Left lobe of liver (tissue), 2 donors: ENCODE results near the gene NAGLU. TPM values are rescaled to one million over a fixed set of nuclear protein-coding genes. Genes with fewer than 3 reads are reported as not detected.
A peak's percentile ranks its signal among the peaks of the same experiment; 100 is the strongest.

Experiments
- ATAC-seq: fragments of 200-7000 bp; cut with Tn5 transposase; one replicate; pipeline ENCODE4 v1.9.1; 2020; ENCODE audit warnings: mild to moderate bottlenecking, moderate library complexity
- DNase-seq: peaks from one replicate; pipeline ENCODE4 v3.0.0-alpha.2; 2020; ENCODE audit warnings: low spot score
- total RNA-seq: library from RNA; stranded (reverse); gene quantifications from one replicate; pipeline ENCODE4 v1.2.1, GENCODE V29; 2021
- donor health status: DM: no; HTN: no; CAD: no; lungs with moderate emphysema.
- donor health status: DM: no; HTN: yes; CAD: no.

NAGLU gene
- total RNA-seq, 1 donor from 2014 or later, result 44.4 TPM

DNA sequence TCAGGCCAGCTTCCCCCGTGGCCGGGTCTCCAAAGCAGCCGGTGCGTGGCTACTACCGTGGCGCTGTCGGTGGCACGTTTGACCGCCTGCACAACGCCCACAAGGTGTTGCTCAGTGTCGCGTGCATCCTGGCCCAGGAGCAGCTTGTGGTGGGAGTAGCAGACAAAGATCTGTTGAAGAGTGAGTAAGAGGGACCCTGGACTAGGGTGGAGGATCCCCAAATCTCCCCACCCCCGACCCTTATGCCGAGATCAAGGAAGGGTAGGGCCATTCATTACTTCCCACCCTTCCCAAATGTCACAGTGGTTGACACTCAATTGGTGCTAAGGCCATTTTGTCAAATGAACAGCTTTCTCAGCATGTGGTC lies 27.1 kb downstream of the NAGLU start:
- ATAC-seq (no peak), DNase-seq (no peak)

DNA sequence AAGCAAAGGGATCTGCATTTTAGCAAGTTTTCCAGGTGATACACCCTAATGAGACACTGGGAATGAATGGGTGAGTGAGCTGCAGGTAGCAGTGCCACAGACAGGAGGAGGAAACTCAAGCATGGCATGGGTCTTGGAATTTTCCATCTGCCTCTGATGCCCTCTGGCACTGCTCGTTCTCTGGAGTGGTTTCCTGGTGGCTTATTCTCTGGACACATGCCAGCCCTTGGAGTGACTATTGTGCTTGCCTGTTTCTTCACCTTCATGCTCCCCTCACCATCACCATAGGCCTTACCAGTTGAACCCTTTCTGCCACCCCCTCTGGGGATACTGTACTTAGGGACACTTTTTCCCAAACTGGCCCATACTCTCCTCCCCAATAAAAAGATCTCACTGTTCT lies 27.5 kb downstream of the NAGLU start:
- ATAC-seq (no peak), DNase-seq (no peak)

DNA sequence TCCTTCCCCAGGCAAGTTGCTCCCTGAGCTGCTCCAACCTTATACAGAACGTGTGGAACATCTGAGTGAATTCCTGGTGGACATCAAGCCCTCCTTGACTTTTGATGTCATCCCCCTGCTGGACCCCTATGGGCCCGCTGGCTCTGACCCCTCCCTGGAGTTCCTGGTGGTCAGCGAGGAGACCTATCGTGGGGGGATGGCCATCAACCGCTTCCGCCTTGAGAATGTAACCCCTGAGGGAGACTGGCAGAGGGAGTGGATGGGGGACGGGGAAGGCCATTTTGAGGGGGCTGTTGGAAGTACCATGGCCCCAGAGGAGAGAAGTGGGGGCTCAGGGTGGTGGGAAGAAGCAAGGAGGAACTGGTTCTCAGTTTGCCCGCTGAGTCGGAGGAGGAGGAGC lies 27.9 kb downstream of the NAGLU start:
- DNase-seq, result no peak
- no peak for ATAC-seq

GRCh38 chr17:42564815-42565522 lies 28.9 kb downstream of the NAGLU start:
- ATAC-seq, result peak; percentile 18
- peak; percentile 77 for DNase-seq

DNA sequence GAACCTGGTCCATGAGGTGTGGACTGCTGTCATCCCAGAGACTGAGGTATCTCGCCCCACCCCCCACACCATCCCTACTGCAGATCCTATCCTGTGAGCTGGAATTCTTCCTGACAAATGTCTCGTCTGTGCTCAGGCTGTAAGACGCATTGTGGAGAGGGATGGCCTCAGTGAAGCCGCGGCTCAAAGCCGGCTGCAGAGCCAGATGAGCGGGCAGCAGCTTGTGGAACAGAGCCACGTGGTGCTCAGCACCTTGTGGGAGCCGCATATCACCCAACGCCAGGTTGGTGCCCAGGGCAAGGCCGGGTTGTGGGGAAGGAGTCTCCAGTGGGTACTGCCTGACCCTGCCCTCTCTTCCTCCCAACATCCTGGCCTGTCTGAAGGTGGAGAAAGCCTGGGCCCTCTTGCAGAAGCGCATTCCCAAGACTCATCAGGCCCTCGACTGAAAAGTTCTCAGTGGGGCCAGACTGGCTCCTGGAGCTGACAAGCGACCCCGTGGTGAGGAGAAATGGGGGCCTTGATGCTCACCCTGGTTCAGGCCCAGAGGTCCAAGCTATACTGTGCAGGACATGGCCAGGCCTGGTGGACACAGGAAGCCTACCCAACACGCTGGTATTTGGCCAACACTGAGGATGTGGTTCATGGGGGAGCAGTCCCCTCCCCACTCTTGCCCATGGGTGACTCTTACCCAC lies 29.6 kb downstream of the NAGLU start:
- no peak for DNase-seq
- ATAC-seq, result no peak

DNA sequence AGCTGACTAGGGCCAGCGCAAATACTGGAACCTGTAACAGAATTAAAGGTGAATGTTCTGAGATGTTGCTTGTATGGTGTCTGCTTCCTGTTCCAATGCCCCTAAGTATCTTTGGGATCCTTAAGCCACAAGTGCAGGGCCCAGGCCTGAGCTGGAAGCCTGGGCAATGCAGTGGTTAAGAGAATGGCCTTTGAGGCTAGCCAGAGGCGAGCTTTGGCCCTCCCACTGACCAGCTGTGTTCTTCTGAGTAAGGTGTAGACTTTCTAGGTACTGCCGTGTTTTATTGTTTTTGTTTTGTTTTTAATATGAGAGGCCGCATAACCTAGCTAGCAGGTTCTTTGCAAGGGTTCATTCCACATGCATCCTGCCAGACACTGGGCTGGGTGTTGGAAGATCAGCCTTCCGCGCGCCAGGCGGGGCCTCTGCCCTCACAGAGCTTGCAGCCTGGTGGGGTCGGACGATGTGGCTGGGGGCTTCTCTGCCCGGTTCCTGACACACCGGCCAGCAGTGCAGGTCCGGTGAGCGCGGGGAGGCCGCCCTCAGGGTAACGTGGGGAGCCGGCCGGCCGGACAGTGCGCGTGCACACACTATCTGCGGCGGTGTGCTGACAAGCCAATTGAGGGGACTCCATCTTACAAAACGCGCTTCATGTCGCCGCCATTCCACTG lies 30.3 kb downstream of the NAGLU start:
- DNase-seq (no peak), ATAC-seq (peak; percentile 18)

DNA sequence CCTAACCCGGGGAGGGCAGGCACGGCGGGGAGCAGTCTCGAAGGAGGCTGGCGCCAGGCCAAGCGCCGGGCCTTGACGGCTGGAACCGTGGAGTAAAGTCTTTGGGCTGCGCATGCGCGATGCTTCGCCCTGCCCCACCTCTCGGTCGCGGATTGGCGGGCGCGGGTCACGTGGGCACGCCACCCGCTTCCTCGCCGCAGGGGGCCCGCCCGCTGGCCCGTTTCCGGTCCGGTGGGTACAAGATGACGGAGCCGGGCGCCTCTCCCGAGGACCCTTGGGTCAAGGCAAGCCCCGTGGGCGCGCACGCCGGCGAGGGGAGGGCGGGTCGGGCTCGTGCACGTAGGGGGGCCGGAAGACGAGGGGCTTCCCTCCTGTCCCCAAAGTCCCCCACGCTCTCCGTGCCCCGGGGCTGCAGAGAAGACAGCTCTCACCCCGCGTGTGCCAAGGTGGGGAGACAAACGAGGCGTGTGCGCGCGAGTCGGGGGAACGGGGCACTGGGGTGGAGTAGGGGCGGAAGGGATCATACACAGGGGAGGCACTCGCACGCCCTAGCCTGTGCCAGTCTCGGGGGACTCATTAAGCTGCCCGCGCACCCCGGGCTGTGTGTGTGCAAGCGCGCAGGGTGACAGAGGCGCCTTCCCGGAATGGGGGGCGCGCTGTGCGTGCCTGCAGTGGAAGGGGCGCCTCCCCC lies 31.0 kb downstream of the NAGLU start, which contains the start of gene MLX:
MLX (plus strand) TSS at position 218 of the 691 bp plus-strand sequence; CDS start at position 243, 25 bp downstream.
- DNase-seq, result peak; percentile 97
- ATAC-seq, result peak; percentile 68

- DNase-seq, result no peak
- ATAC-seq, result no peak
Measured at GRCh38 chr17:42568341-42569111, 32.5 kb downstream of the NAGLU start.

DNA sequence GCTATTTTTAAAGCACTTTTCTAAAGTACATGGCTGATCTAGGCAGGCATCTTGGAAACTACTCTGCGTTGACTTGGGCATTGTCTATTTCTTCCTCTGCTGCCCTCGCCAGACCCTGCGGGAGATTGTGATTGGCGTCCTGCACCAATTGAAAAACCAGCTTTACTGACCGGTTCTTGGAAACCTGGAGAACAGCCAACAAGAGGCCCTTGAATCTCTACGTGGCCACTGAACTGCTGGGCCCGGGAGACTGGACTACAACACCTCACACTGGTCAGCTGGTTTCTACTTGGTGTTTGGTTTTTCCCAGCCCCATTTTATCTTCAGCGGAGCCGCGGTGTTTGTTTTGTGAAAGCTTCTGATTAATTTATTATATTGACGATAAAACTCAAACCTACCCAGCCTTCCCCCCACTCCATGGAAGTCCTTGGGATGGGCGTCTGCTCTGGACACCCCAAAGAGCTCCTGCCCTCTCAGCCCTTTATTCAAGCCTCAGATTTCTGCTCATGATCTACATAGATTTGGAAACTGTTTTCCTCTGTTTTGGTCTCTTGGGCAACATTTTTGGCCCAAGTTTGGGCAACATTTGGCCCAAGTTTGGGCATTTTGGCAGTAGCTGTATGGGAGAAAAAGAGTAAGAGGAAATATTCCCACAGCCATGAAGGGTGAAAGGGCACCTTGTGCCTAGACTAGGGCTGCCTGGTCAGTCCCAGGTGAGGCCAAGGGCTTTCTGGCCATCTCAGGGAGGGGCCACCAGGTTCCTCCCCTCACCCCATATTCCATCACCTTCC lies 35.6 kb downstream of the NAGLU start:
- DNase-seq (peak; percentile 71), ATAC-seq (peak; percentile 26)

GRCh38 chr17:42573095-42573494 lies 37.1 kb downstream of the NAGLU start:
- no peak for ATAC-seq
- no peak for DNase-seq

GRCh38 chr17:42574463-42574862 lies 38.4 kb downstream of the NAGLU start:
- DNase-seq (no peak), ATAC-seq (no peak)

DNA sequence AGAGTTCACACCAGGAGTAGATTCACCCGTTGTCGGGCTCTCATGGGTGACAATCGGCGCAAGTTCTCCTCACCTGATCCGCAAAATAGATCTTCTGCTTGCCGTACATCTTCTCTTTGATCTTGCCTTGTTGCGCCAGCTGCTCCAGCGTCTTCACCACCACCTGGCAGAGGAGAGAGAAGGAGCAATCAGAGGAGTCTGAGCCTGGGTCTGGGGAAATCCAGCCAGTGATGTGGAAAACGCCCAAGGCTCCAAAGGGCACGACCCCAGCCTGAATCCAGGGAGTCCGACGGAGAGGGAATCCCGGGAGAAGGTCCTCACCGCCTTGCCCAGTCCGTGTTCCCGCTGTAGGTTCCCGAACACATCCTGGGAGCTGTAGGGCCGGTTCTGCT lies 41.1 kb downstream of the NAGLU start:
- DNase-seq, result no peak
- ATAC-seq, result peak; percentile 35

- ATAC-seq, result peak; percentile 93
- peak; percentile 96 for DNase-seq
Measured at GRCh38 chr17:42577532-42578281, 41.7 kb downstream of the NAGLU start, which contains the start of gene PSMC3IP. Gene PSMC3IP (minus strand): TSS chr17:42577729. CDS start chr17:42577686, 43 bp downstream.

- DNase-seq, result peak; percentile 65
- ATAC-seq, result peak; percentile 69
Measured at GRCh38 chr17:42578282-42578869, 42.3 kb downstream of the NAGLU start.

GRCh38 chr17:42579794-42580551 lies 43.9 kb downstream of the NAGLU start:
- no peak for DNase-seq
- ATAC-seq, result no peak

GRCh38 chr17:42581744-42582270 lies 45.8 kb downstream of the NAGLU start:
- no peak for ATAC-seq
- no peak for DNase-seq

GRCh38 chr17:42584880-42585279 lies 48.8 kb downstream of the NAGLU start:
- peak; percentile 12 for ATAC-seq
- no peak for DNase-seq
